Measurements from ENCODE around the gene CEP112.

The CEP112 gene

GRCh38 chr17:65628644-65629036, 563.3 kb downstream of the CEP112 start:
- H3K4me2 ChIP-seq (ENCODE audit: low read length) = no peak overlapping the region
- no peak overlapping the region for H4K8ac ChIP-seq (ENCODE audit: low read depth, low read length)
- no peak overlapping the region for H3K18ac ChIP-seq (ENCODE audit: low read length)
- no peaks in the 10 kb centered on the region for H3K9me3 ChIP-seq (ENCODE audit: insufficient read depth, low read depth, low read length)
- H3K36me3 ChIP-seq (ENCODE audit: control insufficient read depth in 1 of 2, insufficient read depth in 2 of 2, low read length in 2 of 2) = no peaks in the 10 kb centered on the region
- no peaks in the 10 kb centered on the region for H3K27me3 ChIP-seq (ENCODE audit: insufficient read depth, low read length)
- H3K14ac ChIP-seq (ENCODE audit: low read length) = no peak overlapping the region
- H2BK120ac ChIP-seq (ENCODE audit: insufficient read depth, low read length, poor library complexity) = no peak overlapping the region
- H3K23ac ChIP-seq (ENCODE audit: low read length) = no peak overlapping the region
- WGBS (ENCODE audit: extremely low coverage, insufficient coverage, insufficient read length) = no CpG with 5 or more reads among the region's 8 CpGs
- H2BK5ac ChIP-seq (ENCODE audit: low read depth, low read length, poor library complexity) = no peak overlapping the region
- no peak overlapping the region for H4K12ac ChIP-seq (ENCODE audit: low read depth, low read length)
- no peak overlapping the region for H2AK5ac ChIP-seq (ENCODE audit: low read length)
- no peak overlapping the region for H3K4me3 ChIP-seq (ENCODE audit: low read depth, low read length)
- no peaks in the 10 kb centered on the region for H3K79me1 ChIP-seq (ENCODE audit: low read length)
- no peak overlapping the region for H2BK12ac ChIP-seq (ENCODE audit: low read length)
- no peak overlapping the region for H3K27ac ChIP-seq (ENCODE audit: low read depth, low read length)
- no peak overlapping the region for H4K91ac ChIP-seq (ENCODE audit: low read depth, low read length)
- no peaks in the 10 kb centered on the region for H3K79me2 ChIP-seq (ENCODE audit: control insufficient read depth, insufficient read depth, low read length, poor library complexity)
- H3K9ac ChIP-seq (ENCODE audit: low read length) = no peak overlapping the region
- H2AFZ ChIP-seq (ENCODE audit: insufficient read depth, low read length, poor library complexity) = no peak overlapping the region
- DNase-seq = no peak
- H3K4me1 ChIP-seq (ENCODE audit: control insufficient read depth in 1 of 2, insufficient read depth in 2 of 2, low read length in 2 of 2) = no peaks in the 10 kb centered on the region
- no peak overlapping the region for H3K4ac ChIP-seq (ENCODE audit: low read depth, low read length)

GRCh38 chr17:65627891-65628643, 563.9 kb downstream of the CEP112 start:
- Histone ChIP-seq H3K36me3 (ENCODE audit: control insufficient read depth in 1 of 2, insufficient read depth in 2 of 2, low read length in 2 of 2) (no peaks in the 10 kb centered on the region), H3K4me1 (ENCODE audit: control insufficient read depth in 1 of 2, insufficient read depth in 2 of 2, low read length in 2 of 2) (no peaks in the 10 kb centered on the region), H2BK12ac (ENCODE audit: low read length) (no peak overlapping the region), H2BK5ac (ENCODE audit: low read depth, low read length, poor library complexity) (no peak overlapping the region), H4K91ac (ENCODE audit: low read depth, low read length) (no peak overlapping the region), H4K8ac (ENCODE audit: low read depth, low read length) (no peak overlapping the region), H3K4me3 (ENCODE audit: low read depth, low read length) (no peak overlapping the region), H3K9me3 (ENCODE audit: insufficient read depth, low read depth, low read length) (no peaks in the 10 kb centered on the region), H3K79me1 (ENCODE audit: low read length) (no peaks in the 10 kb centered on the region), H3K4me2 (ENCODE audit: low read length) (no peak overlapping the region), H3K4ac (ENCODE audit: low read depth, low read length) (no peak overlapping the region), H2AK5ac (ENCODE audit: low read length) (no peak overlapping the region), H3K14ac (ENCODE audit: low read length) (no peak overlapping the region), H3K27me3 (ENCODE audit: insufficient read depth, low read length) (no peaks in the 10 kb centered on the region), H3K18ac (ENCODE audit: low read length) (no peak overlapping the region), H3K23ac (ENCODE audit: low read length) (no peak overlapping the region), H3K27ac (ENCODE audit: low read depth, low read length) (no peak overlapping the region), H2BK120ac (ENCODE audit: insufficient read depth, low read length, poor library complexity) (no peak overlapping the region), H4K12ac (ENCODE audit: low read depth, low read length) (no peak overlapping the region), H3K79me2 (ENCODE audit: control insufficient read depth, insufficient read depth, low read length, poor library complexity) (no peaks in the 10 kb centered on the region), H2AFZ (ENCODE audit: insufficient read depth, low read length, poor library complexity) (no peak overlapping the region), H3K9ac (ENCODE audit: low read length) (no peak overlapping the region)
- no CpG with 5 or more reads among the region's 17 CpGs for WGBS (ENCODE audit: extremely low coverage, insufficient coverage, insufficient read length)
- DNase-seq = peak; percentile 4 to 48

- Histone ChIP-seq H3K4me1 (ENCODE audit: control insufficient read depth in 1 of 2, insufficient read depth in 2 of 2, low read length in 2 of 2) (no peaks in the 10 kb centered on the region), H2BK12ac (ENCODE audit: low read length) (no peak overlapping the region), H3K4ac (ENCODE audit: low read depth, low read length) (no peak overlapping the region), H2BK120ac (ENCODE audit: insufficient read depth, low read length, poor library complexity) (no peak overlapping the region), H3K23ac (ENCODE audit: low read length) (no peak overlapping the region), H4K91ac (ENCODE audit: low read depth, low read length) (no peak overlapping the region), H4K12ac (ENCODE audit: low read depth, low read length) (no peak overlapping the region), H3K18ac (ENCODE audit: low read length) (no peak overlapping the region), H2AK5ac (ENCODE audit: low read length) (no peak overlapping the region), H3K27me3 (ENCODE audit: insufficient read depth, low read length) (no peaks in the 10 kb centered on the region), H3K9me3 (ENCODE audit: insufficient read depth, low read depth, low read length) (no peaks in the 10 kb centered on the region), H3K79me1 (ENCODE audit: low read length) (no peaks in the 10 kb centered on the region), H2BK5ac (ENCODE audit: low read depth, low read length, poor library complexity) (no peak overlapping the region), H3K27ac (ENCODE audit: low read depth, low read length) (no peak overlapping the region), H3K14ac (ENCODE audit: low read length) (no peak overlapping the region), H4K8ac (ENCODE audit: low read depth, low read length) (no peak overlapping the region), H3K9ac (ENCODE audit: low read length) (no peak overlapping the region), H3K4me3 (ENCODE audit: low read depth, low read length) (no peak overlapping the region), H3K79me2 (ENCODE audit: control insufficient read depth, insufficient read depth, low read length, poor library complexity) (no peaks in the 10 kb centered on the region), H3K36me3 (ENCODE audit: control insufficient read depth in 1 of 2, insufficient read depth in 2 of 2, low read length in 2 of 2) (no peaks in the 10 kb centered on the region), H3K4me2 (ENCODE audit: low read length) (no peak overlapping the region), H2AFZ (ENCODE audit: insufficient read depth, low read length, poor library complexity) (no peak overlapping the region)
- DNase-seq = no peak
- no CpG with 5 or more reads among the region's 5 CpGs for WGBS (ENCODE audit: extremely low coverage, insufficient coverage, insufficient read length)
Measured at GRCh38 chr17:65627108-65627507, 564.8 kb downstream of the CEP112 start.

GRCh38 chr17:65626451-65626850, 565.5 kb downstream of the CEP112 start:
- H3K18ac ChIP-seq (ENCODE audit: low read length) = no peak overlapping the region
- no peak overlapping the region for H2AFZ ChIP-seq (ENCODE audit: insufficient read depth, low read length, poor library complexity)
- no peaks in the 10 kb centered on the region for H3K9me3 ChIP-seq (ENCODE audit: insufficient read depth, low read depth, low read length)
- DNase-seq = no peak
- H4K8ac ChIP-seq (ENCODE audit: low read depth, low read length) = no peak overlapping the region
- H3K4me2 ChIP-seq (ENCODE audit: low read length) = no peak overlapping the region
- H4K12ac ChIP-seq (ENCODE audit: low read depth, low read length) = no peak overlapping the region
- no peak overlapping the region for H2BK120ac ChIP-seq (ENCODE audit: insufficient read depth, low read length, poor library complexity)
- H2AK5ac ChIP-seq (ENCODE audit: low read length) = no peak overlapping the region
- H3K79me2 ChIP-seq (ENCODE audit: control insufficient read depth, insufficient read depth, low read length, poor library complexity) = no peaks in the 10 kb centered on the region
- H3K23ac ChIP-seq (ENCODE audit: low read length) = no peak overlapping the region
- no peaks in the 10 kb centered on the region for H3K79me1 ChIP-seq (ENCODE audit: low read length)
- H2BK12ac ChIP-seq (ENCODE audit: low read length) = no peak overlapping the region
- no peaks in the 10 kb centered on the region for H3K36me3 ChIP-seq (ENCODE audit: control insufficient read depth in 1 of 2, insufficient read depth in 2 of 2, low read length in 2 of 2)
- H4K91ac ChIP-seq (ENCODE audit: low read depth, low read length) = no peak overlapping the region
- H2BK5ac ChIP-seq (ENCODE audit: low read depth, low read length, poor library complexity) = no peak overlapping the region
- H3K4me1 ChIP-seq (ENCODE audit: control insufficient read depth in 1 of 2, insufficient read depth in 2 of 2, low read length in 2 of 2) = no peaks in the 10 kb centered on the region
- H3K27me3 ChIP-seq (ENCODE audit: insufficient read depth, low read length) = no peaks in the 10 kb centered on the region
- H3K27ac ChIP-seq (ENCODE audit: low read depth, low read length) = no peak overlapping the region
- no peak overlapping the region for H3K9ac ChIP-seq (ENCODE audit: low read length)
- no peak overlapping the region for H3K14ac ChIP-seq (ENCODE audit: low read length)
- H3K4me3 ChIP-seq (ENCODE audit: low read depth, low read length) = no peak overlapping the region
- H3K4ac ChIP-seq (ENCODE audit: low read depth, low read length) = no peak overlapping the region
